DMS153 treated with DMSO at 0.1 percent for 48 hours (cell line): ENCODE results near the gene MRPL28.
"Not testable (repeated sequence)": the region's sequence is repeated elsewhere in the genome, so short reads cannot be mapped to it uniquely, and the experiment has no call there.

ENCODE experiments used
- DNase-seq: peaks from one replicate; lab custom pipeline; 2025; ENCODE audit not compliant: unreplicated experiment; lab: John Stamatoyannopoulos, UW

The MRPL28 gene

DNA sequence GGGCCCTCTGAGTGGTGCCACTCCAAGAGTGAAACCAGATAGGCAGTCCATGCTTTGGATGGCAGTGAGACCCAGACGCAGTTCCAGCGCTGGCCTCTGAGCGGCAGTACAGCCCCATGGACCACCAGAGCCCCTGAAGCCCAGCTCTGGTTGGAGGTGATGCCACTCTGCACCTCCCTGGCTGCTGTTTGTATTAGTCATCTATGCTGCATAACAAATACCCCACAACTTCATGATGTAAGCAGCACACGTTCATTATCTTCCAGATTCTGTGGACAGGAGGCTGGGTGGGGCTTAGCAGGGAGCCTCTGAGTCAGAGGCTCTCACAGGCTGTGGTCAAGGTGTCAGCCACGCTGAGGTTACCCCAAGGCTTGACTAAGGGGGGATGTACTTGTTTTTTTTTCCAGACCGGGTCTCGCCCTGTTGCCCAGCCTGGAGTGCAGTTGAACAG lies 21.6 kb upstream of the MRPL28 start:
- no peak for DNase-seq

DNA sequence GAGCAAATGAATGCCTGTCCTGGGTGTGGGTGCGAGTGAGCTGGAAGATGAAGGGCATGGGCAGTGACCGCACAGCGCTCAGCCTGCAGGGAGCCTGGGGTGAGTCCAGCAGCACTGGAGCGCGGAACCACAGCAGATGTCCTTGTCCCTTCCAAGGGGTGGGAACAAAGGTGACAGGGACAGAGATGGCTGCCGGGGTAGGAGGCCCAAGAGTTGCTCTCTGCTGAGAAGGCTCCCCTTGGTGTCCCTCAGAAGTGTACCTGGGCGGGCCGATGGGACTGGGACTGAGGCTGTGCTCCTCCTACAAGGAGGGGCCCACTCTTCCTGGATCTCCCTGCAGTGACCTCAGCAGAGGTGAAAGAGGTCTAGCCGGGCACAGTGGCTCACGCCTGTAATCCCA lies 19.0 kb upstream of the MRPL28 start:
- no peak for DNase-seq

DNA sequence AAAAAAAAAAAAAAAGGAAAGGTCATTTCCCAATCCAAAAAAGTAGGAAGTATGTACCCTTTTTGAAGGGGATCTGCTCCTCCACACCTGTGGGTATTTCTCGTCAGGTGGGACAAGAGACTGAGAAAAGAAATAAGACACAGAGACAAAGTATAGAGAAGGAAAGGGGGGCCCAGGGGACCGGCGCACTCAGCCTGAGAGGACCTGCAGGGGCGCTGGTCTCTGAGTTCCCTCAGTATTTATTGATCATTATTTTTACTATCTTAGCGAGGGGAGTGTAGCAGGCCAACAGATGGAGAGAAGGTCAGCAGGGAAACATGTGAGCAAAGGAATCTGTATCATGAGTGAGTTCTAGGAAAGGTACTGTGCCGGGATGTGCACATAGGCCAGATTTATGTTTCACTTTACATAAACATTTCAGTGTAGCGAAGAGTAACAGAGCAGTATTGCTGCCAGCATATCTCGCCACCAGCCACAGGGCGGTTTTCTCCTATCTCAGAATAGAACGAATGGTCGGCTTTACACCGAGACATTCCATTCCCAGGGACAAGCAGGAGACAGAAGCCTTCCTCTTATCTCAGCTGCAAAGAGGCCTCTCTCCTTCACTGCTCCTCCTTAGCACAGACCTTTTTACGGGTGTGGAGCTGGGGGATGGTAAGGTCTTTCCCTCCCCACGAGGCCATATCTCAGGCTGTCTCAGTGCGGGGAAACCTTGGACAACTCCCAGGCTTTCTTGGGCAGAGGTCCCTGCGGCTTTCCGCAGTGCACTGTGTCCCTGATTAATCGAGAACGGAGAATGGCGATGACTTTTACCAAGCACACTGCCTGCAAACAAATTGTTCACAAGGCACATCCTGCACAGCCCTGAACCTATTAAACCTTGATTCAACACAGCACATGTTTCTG lies 17.7 kb upstream of the MRPL28 start:
- not testable (repeated sequence) for DNase-seq

- no peak for DNase-seq
Measured at GRCh38 chr16:386641-387156, 16.4 kb upstream of the MRPL28 start.

DNA sequence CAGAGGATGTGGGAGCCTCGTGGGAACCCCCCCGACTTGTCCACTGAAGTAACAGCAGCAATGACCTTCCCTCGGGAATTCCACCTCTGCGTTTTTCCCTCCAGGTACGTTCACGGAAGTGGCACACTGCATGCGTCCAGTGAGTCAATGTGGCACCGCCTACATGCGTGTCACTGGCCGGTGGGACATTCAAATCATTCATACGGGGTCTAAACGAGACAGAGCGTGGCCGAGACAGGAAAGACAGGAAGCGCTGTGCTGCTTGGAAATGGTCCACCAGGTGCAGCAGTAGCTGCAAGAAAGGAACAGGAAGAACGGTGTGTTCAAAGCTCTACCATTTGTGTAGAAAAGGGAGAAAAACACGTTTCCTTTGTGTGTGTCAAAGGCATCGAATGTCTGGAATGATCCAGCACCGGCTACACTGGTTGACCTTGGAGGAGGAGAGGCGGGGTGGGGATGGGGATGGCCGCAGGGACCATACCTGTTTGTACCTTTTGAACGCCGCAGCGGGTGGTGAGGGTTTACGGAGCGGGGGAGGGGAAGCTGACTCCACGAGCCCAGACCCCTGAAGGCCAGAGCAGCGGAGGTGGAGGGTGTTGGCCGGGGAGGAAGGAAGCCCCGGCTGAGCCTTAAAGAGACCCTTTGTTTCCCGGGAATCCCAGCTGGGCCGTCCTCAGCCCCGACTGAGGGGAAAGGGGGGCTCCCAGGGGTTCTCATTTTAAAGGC lies 13.2 kb upstream of the MRPL28 start:
- peak; percentile 65 for DNase-seq

GRCh38 chr16:381789-382717 lies 11.7 kb upstream of the MRPL28 start, which contains the start of gene PGAP6:
TSS of gene PGAP6 (minus strand) at chr16:381978. CDS start at chr16:381821, 157 bp downstream.
- peak; percentile 20 for DNase-seq

- DNase-seq = no peak
Measured at GRCh38 chr16:381012-381788, 10.9 kb upstream of the MRPL28 start.

DNA sequence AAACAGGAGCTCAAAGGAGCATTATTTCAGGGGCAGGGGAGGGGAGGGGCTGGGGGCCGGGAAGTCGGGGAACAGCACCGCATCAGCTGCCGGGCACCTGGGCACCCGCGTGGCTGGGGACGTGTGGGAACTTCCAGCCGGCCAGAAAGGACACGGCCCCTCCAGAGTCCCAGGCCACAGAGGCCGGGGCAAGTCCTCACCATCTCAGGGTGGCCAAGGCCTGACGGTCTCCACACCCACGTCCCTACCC lies 10.3 kb upstream of the MRPL28 start:
- DNase-seq = no peak

DNA sequence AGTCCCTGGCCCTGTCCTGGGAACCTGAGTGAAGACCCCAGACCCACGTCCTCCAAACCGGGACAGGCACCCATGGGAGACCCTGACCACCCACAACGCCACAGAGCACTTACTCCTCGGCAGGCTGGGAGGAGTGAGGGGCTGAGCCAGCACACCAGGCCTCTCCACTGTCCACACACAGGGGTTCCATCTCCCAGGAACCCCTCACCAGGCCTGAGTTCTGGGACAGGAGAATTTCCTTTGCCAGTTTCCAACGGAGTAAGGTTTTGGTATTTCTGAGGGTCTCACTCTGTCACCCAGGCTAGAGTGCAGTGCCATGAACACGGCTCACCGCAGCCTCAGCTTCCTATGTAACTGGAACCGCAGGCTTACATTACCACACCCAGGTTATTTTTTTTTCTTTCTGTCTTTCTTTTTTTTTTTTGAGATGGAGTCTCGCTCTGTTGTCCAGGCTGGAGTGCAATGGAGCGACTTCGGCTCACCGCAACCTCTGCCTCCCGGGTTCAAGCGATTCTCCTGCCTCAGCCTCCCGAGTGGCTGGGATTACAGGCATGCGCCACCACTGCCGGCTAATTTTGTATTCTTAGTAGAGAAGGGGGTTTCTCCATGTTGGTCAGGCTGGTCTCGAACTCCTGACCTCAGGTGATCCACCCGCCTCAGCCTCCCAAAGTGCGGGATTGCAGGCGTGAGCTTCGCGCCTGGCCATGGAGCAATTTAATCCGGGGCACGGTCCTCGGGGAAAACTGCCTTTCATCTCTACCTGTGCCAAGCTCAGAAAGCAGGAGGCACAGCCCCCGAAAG lies 9.8 kb upstream of the MRPL28 start:
- no peak for DNase-seq

GRCh38 chr16:379183-379960 lies 9.0 kb upstream of the MRPL28 start:
- DNase-seq = peak; percentile 90

GRCh38 chr16:378821-379182 lies 8.5 kb upstream of the MRPL28 start:
- DNase-seq = no peak

DNA sequence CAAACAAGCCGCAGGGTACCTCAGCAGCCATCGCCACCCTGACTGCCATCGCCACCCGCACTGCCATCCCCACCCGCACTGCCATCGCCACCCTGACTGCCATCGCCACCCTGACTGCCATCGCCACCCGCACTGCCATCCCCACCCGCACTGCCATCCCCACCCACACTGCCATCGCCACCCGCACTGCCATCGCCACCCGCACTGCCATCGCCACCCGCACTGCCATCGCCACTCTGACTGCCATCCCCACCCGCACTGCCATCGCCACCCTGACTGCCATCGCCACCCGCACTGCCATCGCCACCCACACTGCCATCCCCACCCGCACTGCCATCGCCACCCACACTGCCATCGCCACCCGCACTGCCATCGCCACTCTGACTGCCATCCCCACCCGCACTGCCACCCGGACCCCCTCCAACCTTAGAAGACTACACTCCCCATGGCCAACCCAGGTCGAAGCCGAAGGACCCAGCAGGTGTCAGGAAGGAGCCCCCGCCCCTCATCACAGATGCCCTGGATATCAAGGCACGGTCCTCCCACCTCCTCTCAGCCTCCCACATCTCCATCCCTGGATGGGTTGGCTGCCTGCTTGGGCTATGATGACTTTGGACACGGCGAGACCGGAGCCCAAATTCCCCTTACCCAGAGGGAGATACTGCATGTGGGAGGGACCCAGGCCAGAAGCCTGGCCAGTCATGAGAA lies 7.9 kb upstream of the MRPL28 start:
- DNase-seq = not testable (repeated sequence)

DNA sequence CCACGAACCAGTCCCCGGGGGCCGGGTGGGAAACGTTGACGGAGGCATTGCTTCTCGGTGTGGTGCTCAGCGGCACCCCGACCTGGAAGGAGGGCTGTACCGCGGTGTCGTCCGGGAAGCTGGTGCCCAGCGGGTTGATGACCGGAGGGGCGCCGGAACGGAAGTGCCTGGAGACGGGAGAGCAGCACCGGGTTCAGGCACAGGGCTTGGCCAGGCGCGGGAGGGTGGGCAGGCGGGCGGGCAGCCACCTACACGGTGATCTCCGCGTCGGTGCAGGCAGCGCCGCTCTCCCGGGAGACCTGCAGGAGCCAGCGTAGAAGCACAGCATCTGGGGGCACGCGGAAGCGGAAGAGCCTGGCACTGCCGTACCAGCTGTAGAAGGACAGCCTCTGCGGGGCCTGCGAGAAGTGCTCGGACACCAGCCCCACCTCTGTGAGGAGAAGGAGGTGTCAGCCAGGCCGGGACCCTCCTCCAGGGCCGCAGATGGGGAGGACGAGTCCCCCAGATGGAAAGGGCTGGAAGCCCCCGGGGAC lies 7.1 kb upstream of the MRPL28 start:
- no peak for DNase-seq

DNA sequence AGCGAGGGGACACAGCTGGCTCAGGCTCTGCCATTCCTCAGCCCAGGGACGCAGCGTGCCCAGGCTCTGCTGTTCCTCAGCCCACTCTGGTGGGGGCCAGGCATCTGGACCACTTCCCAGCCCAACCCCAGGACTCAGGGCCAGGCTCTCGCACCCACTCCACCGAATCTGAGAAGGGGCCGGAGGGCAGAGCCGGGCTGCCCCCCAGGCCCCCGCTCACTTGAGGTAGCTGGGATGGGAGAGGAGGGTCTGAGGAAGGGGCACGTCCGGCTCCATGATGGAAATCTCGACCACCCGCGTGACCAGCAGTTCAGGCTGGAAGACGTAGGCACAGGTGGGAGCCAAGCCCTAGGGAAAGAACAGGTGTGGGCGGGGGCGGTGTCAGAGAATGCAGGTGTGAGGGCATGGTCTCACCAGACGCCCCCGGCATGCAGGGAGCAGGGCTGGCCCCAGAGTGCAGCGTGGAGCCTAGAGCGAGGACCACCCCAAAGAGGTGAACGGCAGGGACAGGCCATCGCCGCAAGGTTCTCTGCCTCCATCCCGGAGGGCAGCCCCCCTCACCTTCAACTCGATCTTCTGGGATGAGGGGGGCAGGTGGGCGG lies 6.6 kb upstream of the MRPL28 start:
- DNase-seq = no peak

DNA sequence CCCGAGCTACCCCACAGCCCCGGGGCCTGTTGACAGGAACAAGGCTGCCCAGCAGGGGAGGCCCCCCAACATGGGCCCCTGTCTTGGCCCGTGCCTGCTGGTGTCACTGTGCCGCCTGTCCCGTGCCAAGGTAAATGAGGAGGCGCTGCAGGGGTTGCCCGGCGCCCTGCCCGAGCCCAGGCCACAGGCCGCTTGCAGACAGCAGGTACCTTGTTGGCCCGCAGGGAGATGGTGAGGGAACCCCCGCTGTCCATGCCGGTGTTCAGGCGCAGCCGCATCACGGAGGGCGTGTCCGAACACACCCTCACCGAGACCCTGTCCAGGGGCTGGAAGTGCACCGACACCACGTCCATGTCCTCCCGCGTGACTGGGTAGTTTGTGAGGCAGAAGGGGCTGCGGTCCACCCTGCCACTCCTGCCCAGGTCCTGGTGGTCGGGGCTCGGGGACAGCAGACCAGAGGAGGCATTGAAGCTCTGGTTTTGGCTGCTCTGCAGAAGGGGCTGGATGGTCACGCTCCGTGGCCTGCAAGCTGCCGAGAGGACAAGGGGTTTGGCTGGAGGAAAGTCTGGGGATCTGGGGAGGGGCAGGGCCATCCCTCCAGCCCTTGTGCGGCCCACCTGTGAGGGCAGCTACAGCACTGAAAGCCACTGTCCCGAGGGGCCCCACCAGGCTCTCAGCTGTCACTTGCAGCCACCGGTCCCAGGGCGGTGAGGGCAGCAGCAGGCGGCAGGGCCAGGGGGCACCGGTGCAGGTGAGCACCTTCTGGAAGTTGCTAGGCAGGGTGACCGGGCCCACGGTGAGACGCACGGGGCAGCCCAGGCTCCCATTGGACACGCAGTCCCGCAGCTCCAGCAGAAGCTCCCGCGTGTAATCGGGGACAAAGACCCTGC lies 5.8 kb upstream of the MRPL28 start:
- DNase-seq = no peak

- DNase-seq = no peak
Measured at GRCh38 chr16:375212-375611, 4.9 kb upstream of the MRPL28 start.

- no peak for DNase-seq
Measured at GRCh38 chr16:374616-374926, 4.2 kb upstream of the MRPL28 start.
